Measurements from ENCODE around the gene FAU. TPM values are rescaled to one million over a fixed set of nuclear protein-coding genes. Genes with fewer than 3 reads are reported as not detected.

FAU gene
- total and polyA plus RNA-seq, 4 donors: 334 to 1,580 (median 978) TPM

DNA sequence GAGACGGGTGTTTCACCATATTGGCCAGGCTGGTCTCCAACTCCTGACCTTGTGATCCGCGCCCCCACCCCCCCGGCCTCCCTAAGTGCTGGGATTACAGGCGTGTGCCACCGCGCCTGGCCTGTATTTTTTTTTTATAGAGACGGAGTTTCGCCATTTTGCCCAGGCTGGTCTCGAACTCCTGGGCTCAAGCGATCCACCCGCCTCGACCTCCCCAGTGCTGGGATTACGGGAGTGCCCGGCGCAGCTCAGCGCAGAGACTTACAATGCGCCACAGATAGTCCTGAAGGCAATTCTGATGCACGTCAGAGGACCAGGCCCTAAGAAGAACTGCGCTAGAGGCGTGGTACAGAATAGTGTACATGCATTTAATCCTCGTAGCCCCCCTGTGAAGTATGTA, 26.5 kb downstream of the FAU start:
- WGBS, 2 donors: 80 to 85% methylated on average over 22 of the region's 22 CpGs
- H3K9ac ChIP-seq (ENCODE audit: insufficient read depth in 1 of 2, low read length in 2 of 2): no peak overlapping the region
- no peak overlapping the region for H3K4me3 ChIP-seq
- no peak overlapping the region for H3K27ac ChIP-seq (ENCODE audit: low read depth in 1 of 2, low read length in 1 of 2)
- TF ChIP-seq, protein P1, sequence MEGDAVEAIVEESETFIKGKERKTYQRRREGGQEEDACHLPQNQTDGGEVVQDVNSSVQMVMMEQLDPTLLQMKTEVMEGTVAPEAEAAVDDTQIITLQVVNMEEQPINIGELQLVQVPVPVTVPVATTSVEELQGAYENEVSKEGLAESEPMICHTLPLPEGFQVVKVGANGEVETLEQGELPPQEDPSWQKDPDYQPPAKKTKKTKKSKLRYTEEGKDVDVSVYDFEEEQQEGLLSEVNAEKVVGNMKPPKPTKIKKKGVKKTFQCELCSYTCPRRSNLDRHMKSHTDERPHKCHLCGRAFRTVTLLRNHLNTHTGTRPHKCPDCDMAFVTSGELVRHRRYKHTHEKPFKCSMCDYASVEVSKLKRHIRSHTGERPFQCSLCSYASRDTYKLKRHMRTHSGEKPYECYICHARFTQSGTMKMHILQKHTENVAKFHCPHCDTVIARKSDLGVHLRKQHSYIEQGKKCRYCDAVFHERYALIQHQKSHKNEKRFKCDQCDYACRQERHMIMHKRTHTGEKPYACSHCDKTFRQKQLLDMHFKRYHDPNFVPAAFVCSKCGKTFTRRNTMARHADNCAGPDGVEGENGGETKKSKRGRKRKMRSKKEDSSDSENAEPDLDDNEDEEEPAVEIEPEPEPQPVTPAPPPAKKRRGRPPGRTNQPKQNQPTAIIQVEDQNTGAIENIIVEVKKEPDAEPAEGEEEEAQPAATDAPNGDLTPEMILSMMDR (IDR thresholded peaks at IDR 0.05; ENCODE audit: control extremely low read depth, extremely low read depth): no peak
- peaks cover 0 to 3% (median under 1%) of the 10 kb centered on the region in 4 donors for H3K36me3 ChIP-seq (ENCODE audit: control insufficient read depth in 4 of 4, insufficient read depth in 4 of 4, low read length in 4 of 4)
- no peaks in the 10 kb centered on the region for H3K9me3 ChIP-seq (ENCODE audit: control insufficient read depth in 4 of 4, insufficient read depth in 3 of 4, low read length in 3 of 4)
- ATAC-seq (ENCODE audit: insufficient read depth, low FRiP score) (no peak), DNase-seq (no peak)
- H3K4me1 ChIP-seq (ENCODE audit: control insufficient read depth in 5 of 5, insufficient read depth in 5 of 5, low read length in 5 of 5): peaks cover 0 to 10% (median 6%) of the 10 kb centered on the region in 5 donors
- H3K27me3 ChIP-seq (ENCODE audit: control insufficient read depth in 3 of 3, insufficient read depth in 3 of 3, low read length in 2 of 3): no peaks in the 10 kb centered on the region

DNA sequence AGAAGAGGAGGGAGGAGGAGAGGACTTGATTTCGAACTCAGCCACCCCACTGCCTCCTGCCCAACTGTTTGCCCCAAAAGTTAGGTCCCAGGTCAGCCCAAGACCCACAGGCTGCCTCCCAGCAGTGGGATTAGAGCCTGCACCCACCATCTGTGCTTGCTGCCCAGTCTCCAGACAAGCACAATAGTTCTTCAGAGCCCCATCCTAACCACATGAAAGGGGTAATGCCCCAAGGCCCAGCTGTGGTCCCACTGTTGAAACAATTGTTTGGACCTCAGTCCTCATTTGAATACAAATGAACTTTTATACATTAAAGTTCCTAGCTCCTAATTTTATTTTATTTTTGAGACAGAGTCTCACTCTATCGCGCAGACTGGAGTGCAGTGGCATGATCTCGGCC, 31.3 kb downstream of the FAU start:
- H3K27ac ChIP-seq (ENCODE audit: low read depth in 1 of 2, low read length in 1 of 2): no peak overlapping the region
- ATAC-seq (ENCODE audit: insufficient read depth, low FRiP score) (no peak), DNase-seq (no peak)
- peaks cover 0 to 2% (median 0%) of the 10 kb centered on the region in 5 donors for H3K4me1 ChIP-seq (ENCODE audit: control insufficient read depth in 5 of 5, insufficient read depth in 5 of 5, low read length in 5 of 5)
- 97 to 98% methylated on average over 4 of the region's 4 CpGs for WGBS, 2 donors
- TF ChIP-seq, protein P1 (IDR thresholded peaks at IDR 0.05; ENCODE audit: control extremely low read depth, extremely low read depth): no peak
- H3K36me3 ChIP-seq (ENCODE audit: control insufficient read depth in 4 of 4, insufficient read depth in 4 of 4, low read length in 4 of 4): peaks cover 4 to 38% (median 15%) of the 10 kb centered on the region in 4 donors
- H3K27me3 ChIP-seq (ENCODE audit: control insufficient read depth in 3 of 3, insufficient read depth in 3 of 3, low read length in 2 of 3): no peaks in the 10 kb centered on the region
- no peak overlapping the region for H3K9ac ChIP-seq (ENCODE audit: insufficient read depth in 1 of 2, low read length in 2 of 2)
- H3K9me3 ChIP-seq (ENCODE audit: control insufficient read depth in 4 of 4, insufficient read depth in 3 of 4, low read length in 3 of 4): no peaks in the 10 kb centered on the region
- H3K4me3 ChIP-seq: no peak overlapping the region

DNA sequence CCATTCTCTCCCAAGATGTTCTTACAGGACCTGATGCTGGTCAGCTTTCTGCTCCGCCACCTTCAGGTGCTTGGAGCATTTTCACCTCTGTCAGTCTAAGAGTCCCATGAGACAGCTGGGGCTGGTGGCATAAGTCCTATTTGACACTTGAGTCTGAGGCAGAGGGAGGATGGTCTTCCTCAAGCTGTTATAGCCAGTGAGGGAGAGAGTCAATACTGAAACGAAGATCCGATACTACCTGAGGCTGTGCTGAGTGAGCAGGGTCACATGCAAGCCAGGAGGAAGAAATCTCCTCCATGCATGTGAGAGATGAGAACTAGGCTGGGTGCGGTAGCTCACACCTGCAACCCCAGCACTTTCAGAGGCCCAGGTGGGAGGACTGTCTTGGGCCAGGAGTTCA, 32.3 kb downstream of the FAU start:
- peaks cover 4 to 41% (median 16%) of the 10 kb centered on the region in 4 donors for H3K36me3 ChIP-seq (ENCODE audit: control insufficient read depth in 4 of 4, insufficient read depth in 4 of 4, low read length in 4 of 4)
- H3K9me3 ChIP-seq (ENCODE audit: control insufficient read depth in 4 of 4, insufficient read depth in 3 of 4, low read length in 3 of 4): no peaks in the 10 kb centered on the region
- no peaks in the 10 kb centered on the region for H3K27me3 ChIP-seq (ENCODE audit: control insufficient read depth in 3 of 3, insufficient read depth in 3 of 3, low read length in 2 of 3)
- ATAC-seq (ENCODE audit: insufficient read depth, low FRiP score) (no peak), DNase-seq (no peak)
- 90 to 93% methylated on average over 4 of the region's 4 CpGs for WGBS, 2 donors
- no peak overlapping the region for H3K4me3 ChIP-seq
- H3K27ac ChIP-seq (ENCODE audit: low read depth in 1 of 2, low read length in 1 of 2): no peak overlapping the region
- TF ChIP-seq, protein P1 (IDR thresholded peaks at IDR 0.05; ENCODE audit: control extremely low read depth, extremely low read depth): no peak
- no peak overlapping the region for H3K9ac ChIP-seq (ENCODE audit: insufficient read depth in 1 of 2, low read length in 2 of 2)
- H3K4me1 ChIP-seq (ENCODE audit: control insufficient read depth in 5 of 5, insufficient read depth in 5 of 5, low read length in 5 of 5): peaks cover 0 to 9% (median 0%) of the 10 kb centered on the region in 5 donors

DNA sequence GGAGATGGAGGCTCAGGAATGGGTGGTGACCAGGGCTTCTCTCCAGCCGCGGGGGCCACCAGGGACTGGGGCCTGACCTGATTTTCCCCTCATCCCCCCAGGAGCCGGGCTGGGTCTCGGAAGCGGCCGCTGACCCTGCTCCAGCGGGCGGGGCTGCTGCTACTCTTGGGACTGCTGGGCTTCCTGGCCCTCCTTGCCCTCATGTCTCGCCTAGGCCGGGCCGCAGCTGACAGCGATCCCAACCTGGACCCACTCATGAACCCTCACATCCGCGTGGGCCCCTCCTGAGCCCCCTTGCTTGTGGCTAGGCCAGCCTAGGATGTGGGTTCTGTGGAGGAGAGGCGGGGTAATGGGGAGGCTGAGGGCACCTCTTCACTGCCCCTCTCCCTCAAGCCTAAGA, 34.1 kb downstream of the FAU start:
- Histone ChIP-seq H3K27me3 (ENCODE audit: control insufficient read depth in 3 of 3, insufficient read depth in 3 of 3, low read length in 2 of 3) (no peaks in the 10 kb centered on the region), H3K36me3 (ENCODE audit: control insufficient read depth in 4 of 4, insufficient read depth in 4 of 4, low read length in 4 of 4) (peaks cover 4 to 41% (median 16%) of the 10 kb centered on the region in 4 donors), H3K4me1 (ENCODE audit: control insufficient read depth in 5 of 5, insufficient read depth in 5 of 5, low read length in 5 of 5) (peaks cover 0 to 19% (median 8%) of the 10 kb centered on the region in 5 donors), H3K9me3 (ENCODE audit: control insufficient read depth in 4 of 4, insufficient read depth in 3 of 4, low read length in 3 of 4) (no peaks in the 10 kb centered on the region), H3K4me3 (no peak overlapping the region), H3K27ac (ENCODE audit: low read depth in 1 of 2, low read length in 1 of 2) (no peak overlapping the region), H3K9ac (ENCODE audit: insufficient read depth in 1 of 2, low read length in 2 of 2) (no peak overlapping the region)
- ATAC-seq (ENCODE audit: insufficient read depth, low FRiP score) (no peak), DNase-seq (no peak)
- WGBS, 2 donors: 96 to 97% methylated on average over 15 of the region's 15 CpGs
- TF ChIP-seq, protein P1 (IDR thresholded peaks at IDR 0.05; ENCODE audit: control extremely low read depth, extremely low read depth): no peak
